GM19467 (cell line): ENCODE measurements around the gene TRAF3IP1.
"Not testable (repeated sequence)": the region's sequence is repeated elsewhere in the genome, so short reads cannot be mapped to it uniquely, and the experiment has no call there.

Source experiments
- ATAC-seq: cut with Tn5 transposase; IDR thresholded peaks from one replicate; pipeline ENCODE4 v1.9.1; 2021; ENCODE audit warnings: mild to moderate bottlenecking, moderate library complexity; ENCODE audit not compliant: unreplicated experiment

Gene TRAF3IP1

GRCh38 chr2:238442257-238442656 lies 121.9 kb downstream of the TRAF3IP1 start:
- not testable (repeated sequence) for ATAC-seq

- ATAC-seq: no peak
Measured at GRCh38 chr2:238444242-238444641, 123.9 kb downstream of the TRAF3IP1 start.

- no peak for ATAC-seq
Measured at GRCh38 chr2:238445409-238446190, 125.3 kb downstream of the TRAF3IP1 start.

GRCh38 chr2:238446371-238446770 lies 126.1 kb downstream of the TRAF3IP1 start:
- ATAC-seq: no peak

- ATAC-seq: no peak
Measured at GRCh38 chr2:238448031-238448955, 128.0 kb downstream of the TRAF3IP1 start.

GRCh38 chr2:238449241-238449640 lies 128.9 kb downstream of the TRAF3IP1 start:
- ATAC-seq: no peak

GRCh38 chr2:238449909-238450417 lies 129.6 kb downstream of the TRAF3IP1 start:
- ATAC-seq: no peak

- ATAC-seq: no peak
Measured at GRCh38 chr2:238450440-238450861, 130.1 kb downstream of the TRAF3IP1 start.
